Fibroblast of skin of left biceps (primary cell): ENCODE results near the gene ISM1.

Experiments
- DNase-seq, 2 experiments: peaks; one replicate each; pipeline ENCODE4 v3.0.0-alpha.2; 2013; ENCODE audit warnings: low read depth in 2 of 2

Gene ISM1

GRCh38 chr20:13313201-13313600, 92.1 kb downstream of the ISM1 start:
- DNase-seq = no peak

DNA sequence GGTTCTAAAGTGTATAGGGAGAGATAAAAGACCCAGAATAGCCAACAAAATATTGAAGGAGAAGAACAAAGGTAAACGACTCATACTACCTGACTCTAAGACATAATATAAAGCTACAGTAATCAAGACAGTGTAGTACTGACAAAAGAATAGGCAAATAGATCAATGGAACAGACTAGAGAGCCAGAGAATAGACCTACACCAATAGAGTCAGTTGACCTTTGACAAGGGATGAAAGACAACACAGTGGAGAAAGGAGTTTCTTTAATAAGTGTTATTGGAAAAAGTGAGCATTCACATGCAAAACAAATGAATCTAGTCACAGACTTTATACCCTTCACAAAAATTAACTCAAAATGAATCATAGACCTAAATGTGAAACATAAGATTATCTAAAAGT, 96.4 kb downstream of the ISM1 start:
- no peak for DNase-seq

DNA sequence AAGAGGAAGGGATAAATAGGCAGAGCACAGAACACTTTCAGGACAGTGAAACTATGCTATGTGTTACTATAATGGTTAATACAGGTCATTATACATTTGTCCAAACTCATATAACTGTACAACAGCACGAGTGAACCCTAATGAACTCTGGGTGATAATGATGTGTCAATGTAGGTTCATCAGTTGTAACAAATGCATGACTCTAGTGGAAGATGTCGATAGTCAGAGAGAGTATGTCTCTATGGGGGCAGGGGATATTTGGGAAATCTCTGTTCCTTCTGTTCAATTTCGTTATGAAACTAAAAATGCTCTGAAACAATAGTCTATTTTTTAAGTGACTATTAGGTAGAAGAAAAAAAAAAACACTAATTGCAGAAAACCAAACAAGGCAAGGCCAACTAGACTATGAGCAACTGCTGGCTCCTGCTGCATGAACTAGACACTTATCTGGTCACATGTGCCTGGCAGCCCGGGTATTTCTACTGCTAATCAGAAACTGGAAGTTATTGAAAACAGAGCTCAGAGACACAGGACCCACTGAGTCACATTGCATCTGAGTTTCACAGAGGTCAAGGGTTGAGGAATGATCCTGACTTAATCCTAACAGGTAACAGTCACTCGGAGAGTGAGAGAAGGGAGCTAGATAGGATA, 97.9 kb downstream of the ISM1 start:
- no peak for DNase-seq

- no peak for DNase-seq
These were observed 99.6 kb downstream of the ISM1 start for GRCh38 chr20:13320702-13321101.

- DNase-seq = no peak
These were observed 100.3 kb downstream of the ISM1 start for GRCh38 chr20:13321416-13321815.

- DNase-seq = no peak
These were observed 101.1 kb downstream of the ISM1 start for GRCh38 chr20:13322198-13322597.

GRCh38 chr20:13322621-13323020, 101.5 kb downstream of the ISM1 start:
- no peak for DNase-seq

- no peak for DNase-seq
These were observed 104.0 kb downstream of the ISM1 start for GRCh38 chr20:13325033-13325432.

GRCh38 chr20:13325796-13326340, 104.8 kb downstream of the ISM1 start:
- no peak for DNase-seq

DNA sequence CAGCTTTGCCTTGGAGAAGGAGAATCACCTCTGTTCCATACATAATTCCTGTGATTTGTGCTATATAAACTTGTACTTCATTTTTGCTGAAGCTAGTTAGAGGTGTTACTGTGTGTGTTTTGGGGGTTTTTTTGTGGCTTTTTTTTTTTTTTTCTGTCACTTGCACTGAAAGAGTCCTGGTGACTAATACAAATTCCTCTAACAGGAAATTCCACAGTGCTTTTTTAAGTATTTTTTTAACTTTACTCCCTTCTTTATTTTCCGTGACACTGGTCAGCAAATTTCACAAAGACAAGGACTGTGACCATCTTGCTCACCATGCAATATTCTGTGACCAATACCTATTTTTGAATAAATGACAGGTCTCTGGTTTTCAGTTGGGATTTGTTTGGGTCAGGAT, 110.5 kb downstream of the ISM1 start:
- no peak for DNase-seq

DNA sequence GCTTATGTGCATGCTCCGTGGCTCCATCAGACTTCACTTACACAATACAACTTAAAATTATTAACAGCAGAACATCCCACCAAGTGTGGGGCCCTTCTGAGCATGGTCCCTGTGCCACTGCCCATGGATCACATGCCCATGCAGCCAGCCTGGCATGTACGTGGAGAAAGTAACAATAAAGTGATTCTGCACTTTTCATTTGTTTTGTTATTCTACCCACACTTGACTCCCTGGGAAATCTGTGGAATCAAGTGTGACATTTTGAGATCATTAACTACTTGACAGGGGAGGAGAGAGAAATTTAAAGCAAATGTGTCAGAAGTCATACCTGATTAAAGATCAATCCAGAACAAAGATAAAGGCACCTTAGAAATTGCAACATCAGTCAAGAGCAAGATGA, 112.0 kb downstream of the ISM1 start:
- no peak for DNase-seq

DNA sequence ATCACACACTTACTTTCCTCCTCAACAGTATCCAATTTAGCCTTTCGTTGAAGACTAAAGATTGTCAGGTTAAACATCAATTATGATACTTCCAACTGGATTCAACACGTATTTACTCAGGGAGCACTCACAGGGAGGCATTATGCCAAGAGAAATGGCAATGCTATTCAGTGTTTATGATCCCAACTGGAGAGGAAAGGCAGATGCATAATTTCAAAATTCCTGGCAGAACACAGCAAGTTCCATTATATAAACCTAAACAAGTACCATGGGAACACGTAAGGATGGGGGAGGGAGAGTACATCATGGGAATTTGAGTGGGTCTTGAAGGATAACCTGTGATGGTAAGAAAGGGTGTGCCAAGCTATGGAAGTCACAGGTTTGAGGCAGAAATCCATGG, 112.7 kb downstream of the ISM1 start:
- DNase-seq = no peak

GRCh38 chr20:13336308-13337089, 115.4 kb downstream of the ISM1 start:
- no peak for DNase-seq

DNA sequence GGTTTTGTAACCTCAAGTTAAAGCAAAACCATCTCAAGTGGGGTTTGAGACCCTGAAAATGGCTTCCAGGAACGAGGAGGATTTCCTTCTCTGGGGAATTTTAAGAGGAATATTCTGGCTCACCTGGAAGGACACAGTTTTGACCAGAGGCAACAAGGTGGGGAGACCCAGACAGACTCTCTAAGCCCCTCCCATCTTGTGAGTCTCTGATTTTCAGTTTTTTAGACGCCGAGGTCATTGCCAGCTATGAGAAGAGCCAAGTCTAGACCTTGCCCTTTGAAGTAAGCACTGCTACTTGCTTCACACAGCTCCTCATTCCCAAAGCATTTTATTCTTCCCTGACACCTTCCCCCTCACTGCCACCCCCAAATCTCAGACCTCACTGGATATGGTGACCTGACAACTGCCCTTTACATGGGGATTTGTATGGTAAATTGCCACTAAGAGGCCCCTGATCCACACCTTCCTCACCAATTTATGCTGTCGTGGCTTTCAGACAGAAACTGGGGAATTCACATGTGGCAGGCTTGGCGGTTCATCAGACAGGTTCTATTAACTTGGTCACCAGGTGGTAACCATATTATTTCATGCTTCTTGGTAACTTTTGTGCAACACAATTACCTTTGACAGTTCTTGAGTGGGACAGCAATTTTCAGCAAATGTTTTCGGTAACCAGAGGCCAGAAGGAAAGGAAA, 116.2 kb downstream of the ISM1 start:
- DNase-seq = no peak

- DNase-seq = no peak
These were observed 117.1 kb downstream of the ISM1 start for GRCh38 chr20:13338097-13338661.

DNA sequence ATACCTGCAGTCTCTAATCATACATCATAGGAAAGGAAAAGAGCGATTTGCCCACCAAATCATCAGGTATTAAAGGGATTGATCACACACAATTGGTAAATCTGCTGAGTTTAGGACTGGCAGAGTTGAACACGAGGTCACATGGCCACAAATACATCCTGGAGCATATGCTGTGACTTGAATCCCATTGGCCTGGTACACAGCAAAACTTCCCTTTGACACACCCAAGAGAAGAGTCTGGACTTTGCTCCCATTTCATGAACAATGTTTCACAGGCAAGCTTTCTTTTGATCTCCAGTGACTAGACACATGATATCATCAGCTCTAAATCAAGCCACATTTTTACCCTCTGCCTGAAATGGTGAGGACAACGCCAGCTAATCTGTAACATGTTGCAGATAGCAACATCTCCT, 117.9 kb downstream of the ISM1 start:
- DNase-seq = no peak

GRCh38 chr20:13340088-13340487, 119.0 kb downstream of the ISM1 start:
- no peak for DNase-seq

- no peak for DNase-seq
These were observed 120.8 kb downstream of the ISM1 start for GRCh38 chr20:13341737-13342393.

DNA sequence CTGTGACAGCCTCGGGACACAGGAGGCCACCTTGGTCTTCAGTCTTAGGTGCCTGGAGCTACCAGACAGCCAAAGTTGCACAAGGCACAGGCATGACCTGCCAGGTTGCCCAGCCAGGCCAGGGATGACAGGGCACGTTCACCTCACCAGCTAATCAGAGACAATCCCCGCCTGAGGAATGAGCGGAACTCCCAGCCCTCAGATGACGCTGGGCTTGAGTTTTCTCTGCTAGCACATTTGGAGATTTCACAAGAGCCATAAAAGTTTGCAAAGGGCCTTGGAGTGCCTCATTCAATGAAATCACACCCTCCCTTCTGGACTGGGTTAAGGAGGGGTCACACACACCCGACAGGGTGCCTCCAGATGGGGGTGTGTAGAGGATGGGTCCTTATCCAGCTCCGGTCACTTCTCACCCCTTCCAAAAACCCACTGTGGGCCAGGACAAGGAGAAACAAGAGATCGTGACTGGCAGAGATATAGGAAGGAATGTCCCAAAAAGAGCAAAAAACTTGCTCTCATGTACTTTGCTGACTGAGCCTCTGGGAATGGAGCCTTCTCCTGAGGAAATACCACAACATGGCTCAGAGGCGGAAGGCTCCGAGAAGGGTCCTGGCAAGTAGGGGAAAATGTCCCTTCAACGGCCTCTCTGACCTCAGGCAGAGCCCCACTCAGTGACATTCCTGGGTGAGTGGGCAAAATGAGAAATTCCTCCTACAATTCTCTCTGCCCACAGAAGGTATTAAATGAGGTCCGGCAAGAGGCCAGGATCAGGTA, 121.6 kb downstream of the ISM1 start:
- no peak for DNase-seq

DNA sequence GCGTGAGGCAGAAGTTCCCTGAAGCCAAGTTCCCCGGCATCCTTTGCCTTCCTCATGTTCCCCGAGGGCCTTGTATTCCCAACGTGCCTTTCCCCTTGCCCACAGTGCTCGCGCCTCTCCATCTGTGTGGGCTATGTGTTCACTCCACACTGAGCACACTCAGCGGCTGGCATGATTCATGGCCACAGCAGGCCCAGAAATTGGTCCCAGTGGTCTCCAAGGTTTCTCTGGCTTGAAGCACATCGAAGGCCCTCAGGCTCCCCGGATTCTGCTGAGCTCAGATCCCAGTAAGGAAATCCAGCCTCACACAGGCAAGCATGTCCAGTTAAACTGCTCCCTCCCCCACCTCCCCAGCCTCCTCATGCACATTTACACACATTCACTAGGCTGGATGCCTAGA, 123.6 kb downstream of the ISM1 start:
- no peak for DNase-seq
